Measurements from ENCODE around the gene OPN4.

OPN4 gene

GRCh38 chr10:86646532-86646931 lies 7.8 kb upstream of the OPN4 start:
- H3F3A ChIP-seq (ENCODE audit: low read depth): no peaks in the 10 kb centered on the region
- H4K20me1 ChIP-seq (ENCODE audit: insufficient read depth, low read length, poor library complexity, severe bottlenecking): no peaks in the 10 kb centered on the region
- no peak for TF ChIP-seq CTCF (conservative IDR thresholded peaks at IDR 0.05; ENCODE audit: low read length)
- no peak for TF ChIP-seq EZH2phosphoT487 (IDR thresholded peaks at IDR 0.05; ENCODE audit: borderline replicate concordance)
- no peaks in the 10 kb centered on the region for H3K9me3 ChIP-seq (ENCODE audit: insufficient read depth, low read depth, low read length)
- no peak overlapping the region for H2AFZ ChIP-seq (ENCODE audit: low read length)
- H3K79me2 ChIP-seq (ENCODE audit: insufficient read depth, low read length): no peaks in the 10 kb centered on the region
- H3K4me3 ChIP-seq (ENCODE audit: low read length, poor library complexity, severe bottlenecking): no peak overlapping the region
- no peak overlapping the region for H3K4me2 ChIP-seq (ENCODE audit: low read depth, low read length, poor library complexity, severe bottlenecking)
- H3K27me3 ChIP-seq (ENCODE audit: insufficient read depth, low read length, poor library complexity, severe bottlenecking): no peaks in the 10 kb centered on the region
- no peaks in the 10 kb centered on the region for H3K36me3 ChIP-seq (ENCODE audit: insufficient read depth, low read length)
- no peak overlapping the region for H3K9ac ChIP-seq (ENCODE audit: low read depth, low read length, poor library complexity, severe bottlenecking)
- no peaks in the 10 kb centered on the region for H3K4me1 ChIP-seq (ENCODE audit: insufficient read depth, low read length, poor library complexity, severe bottlenecking)
- H3K9me2 ChIP-seq (replicated peaks; ENCODE audit: low read depth, low read length): no peaks in the 10 kb centered on the region

GRCh38 chr10:86646933-86647332 lies 7.4 kb upstream of the OPN4 start:
- Histone ChIP-seq H2AFZ (ENCODE audit: low read length) (no peak overlapping the region), H3F3A (ENCODE audit: low read depth) (no peaks in the 10 kb centered on the region), H3K27me3 (ENCODE audit: insufficient read depth, low read length, poor library complexity, severe bottlenecking) (no peaks in the 10 kb centered on the region), H3K4me2 (ENCODE audit: low read depth, low read length, poor library complexity, severe bottlenecking) (no peak overlapping the region), H4K20me1 (ENCODE audit: insufficient read depth, low read length, poor library complexity, severe bottlenecking) (no peaks in the 10 kb centered on the region), H3K9me2 (replicated peaks; ENCODE audit: low read depth, low read length) (no peaks in the 10 kb centered on the region), H3K36me3 (ENCODE audit: insufficient read depth, low read length) (no peaks in the 10 kb centered on the region), H3K79me2 (ENCODE audit: insufficient read depth, low read length) (no peaks in the 10 kb centered on the region), H3K4me3 (ENCODE audit: low read length, poor library complexity, severe bottlenecking) (no peak overlapping the region), H3K9ac (ENCODE audit: low read depth, low read length, poor library complexity, severe bottlenecking) (no peak overlapping the region), H3K4me1 (ENCODE audit: insufficient read depth, low read length, poor library complexity, severe bottlenecking) (no peaks in the 10 kb centered on the region), H3K9me3 (ENCODE audit: insufficient read depth, low read depth, low read length) (no peaks in the 10 kb centered on the region)
- no peak for TF ChIP-seq EZH2phosphoT487 (IDR thresholded peaks at IDR 0.05; ENCODE audit: borderline replicate concordance)
- no peak for TF ChIP-seq CTCF (conservative IDR thresholded peaks at IDR 0.05; ENCODE audit: low read length)

- Histone ChIP-seq H3K4me1 (ENCODE audit: insufficient read depth, low read length, poor library complexity, severe bottlenecking) (no peaks in the 10 kb centered on the region), H3K9ac (ENCODE audit: low read depth, low read length, poor library complexity, severe bottlenecking) (no peak overlapping the region), H3K27me3 (ENCODE audit: insufficient read depth, low read length, poor library complexity, severe bottlenecking) (no peaks in the 10 kb centered on the region), H2AFZ (ENCODE audit: low read length) (no peak overlapping the region), H3K4me2 (ENCODE audit: low read depth, low read length, poor library complexity, severe bottlenecking) (no peak overlapping the region), H3K36me3 (ENCODE audit: insufficient read depth, low read length) (no peaks in the 10 kb centered on the region), H4K20me1 (ENCODE audit: insufficient read depth, low read length, poor library complexity, severe bottlenecking) (no peaks in the 10 kb centered on the region), H3K4me3 (ENCODE audit: low read length, poor library complexity, severe bottlenecking) (no peak overlapping the region), H3F3A (ENCODE audit: low read depth) (no peaks in the 10 kb centered on the region), H3K9me2 (replicated peaks; ENCODE audit: low read depth, low read length) (no peaks in the 10 kb centered on the region), H3K79me2 (ENCODE audit: insufficient read depth, low read length) (no peaks in the 10 kb centered on the region), H3K9me3 (ENCODE audit: insufficient read depth, low read depth, low read length) (no peaks in the 10 kb centered on the region)
- TF ChIP-seq EZH2phosphoT487 (IDR thresholded peaks at IDR 0.05; ENCODE audit: borderline replicate concordance) (no peak), CTCF (conservative IDR thresholded peaks at IDR 0.05; ENCODE audit: low read length) (no peak)
Measured at GRCh38 chr10:86647773-86648703, 6.3 kb upstream of the OPN4 start.
